ENCODE data around the gene FGB. TPM values are rescaled to one million over a fixed set of nuclear protein-coding genes. Genes with fewer than 3 reads are reported as not detected.

FGB gene
- total RNA-seq, 1 experiment from 2014 or later: 2.0 TPM

DNA sequence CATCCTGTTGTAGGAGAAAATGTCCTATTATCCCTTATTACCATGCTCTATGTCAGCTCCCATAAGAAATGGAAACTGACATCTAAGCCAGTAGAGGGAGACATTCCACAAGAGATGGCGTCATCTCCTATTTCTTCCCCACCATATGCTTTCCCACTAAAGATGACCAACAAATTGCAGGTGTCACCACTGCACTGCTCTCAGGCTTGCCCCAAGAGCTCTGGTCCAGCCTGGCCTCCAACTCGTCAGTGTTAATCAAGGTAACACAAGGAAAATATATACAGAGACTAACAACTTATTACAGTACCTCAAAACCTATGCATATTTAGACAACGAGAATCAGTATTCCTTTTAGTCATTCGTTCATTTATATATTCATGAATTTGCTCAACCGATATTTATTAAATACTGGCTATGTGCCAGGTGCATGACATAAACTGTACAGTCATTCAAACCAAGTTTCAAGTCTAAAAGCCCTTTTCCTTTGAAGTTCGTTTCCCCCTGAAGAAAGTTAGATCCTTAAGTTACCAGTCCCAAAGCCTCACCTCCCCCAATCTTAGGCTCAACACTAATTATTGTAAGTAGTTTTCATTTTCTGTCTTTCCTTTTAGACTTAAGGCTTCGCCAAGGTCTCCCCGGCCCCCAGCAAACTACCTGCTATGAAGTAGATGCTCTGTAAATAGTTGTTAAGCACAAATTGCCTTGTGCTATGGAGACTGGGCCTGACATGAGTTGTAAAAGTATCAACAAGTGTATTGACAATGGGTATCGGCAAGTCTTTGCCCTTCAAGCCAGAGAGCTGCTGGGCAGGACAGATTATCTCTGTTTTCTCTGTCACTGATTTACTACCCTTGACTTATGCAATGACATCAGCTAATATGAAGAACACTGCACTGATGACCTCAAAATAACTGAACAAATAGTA, 3.1 kb upstream of the FGB start:
- no peaks in the 10 kb centered on the region for H3K27me3 ChIP-seq (ENCODE audit: control insufficient read depth, insufficient read depth, low read length)
- CTCF ChIA-PET: interaction anchor here (0.8 to 1.6 kb wide), 2 partner anchors 9 to 59 kb away, joined by 3 to 10 read pairs; no protein-coding TSS in a partner anchor

DNA sequence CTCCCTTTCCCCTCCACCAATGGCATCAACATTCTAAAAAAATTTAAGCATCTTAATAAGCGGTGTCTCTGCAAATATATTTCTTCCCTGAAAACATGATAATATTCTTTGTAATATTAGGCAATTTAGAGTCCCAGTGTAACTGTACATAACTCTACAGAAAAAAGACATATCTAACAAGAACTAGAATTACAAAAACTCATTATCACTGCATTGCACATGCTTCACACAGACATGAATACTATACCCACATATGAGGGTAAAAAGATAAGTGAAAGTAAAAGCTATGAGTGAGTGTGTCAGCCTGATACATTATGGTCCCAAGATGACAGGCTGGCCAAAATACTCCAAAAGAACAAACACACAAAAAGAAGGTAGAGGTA, 2.4 kb upstream of the FGB start:
- Histone ChIP-seq H3K27me3 (ENCODE audit: control insufficient read depth, insufficient read depth, low read length) (no peaks in the 10 kb centered on the region), H3K4me3 (ENCODE audit: low read depth in 2 of 2, low read length in 2 of 2) (no peak overlapping the region), H3K36me3 (ENCODE audit: control insufficient read depth, insufficient read depth, low read length) (no peaks in the 10 kb centered on the region), H3K4me1 (ENCODE audit: control insufficient read depth, insufficient read depth, low read length) (no peaks in the 10 kb centered on the region), H3K27ac (ENCODE audit: low read length) (no peak overlapping the region), H3K9me3 (ENCODE audit: control insufficient read depth, insufficient read depth, low read depth, low read length) (no peaks in the 10 kb centered on the region)
- TF ChIP-seq POLR2AphosphoS5 (IDR thresholded peaks at IDR 0.05; ENCODE audit: low read depth, low read length) (no peak), TCF7L2 (IDR thresholded peaks at IDR 0.05; ENCODE audit: low read depth, low read length) (no peak), SIN3A (IDR thresholded peaks at IDR 0.05; ENCODE audit: borderline replicate concordance, insufficient read depth, low read depth, low read length) (no peak)
- TF ChIP-seq, protein P1, sequence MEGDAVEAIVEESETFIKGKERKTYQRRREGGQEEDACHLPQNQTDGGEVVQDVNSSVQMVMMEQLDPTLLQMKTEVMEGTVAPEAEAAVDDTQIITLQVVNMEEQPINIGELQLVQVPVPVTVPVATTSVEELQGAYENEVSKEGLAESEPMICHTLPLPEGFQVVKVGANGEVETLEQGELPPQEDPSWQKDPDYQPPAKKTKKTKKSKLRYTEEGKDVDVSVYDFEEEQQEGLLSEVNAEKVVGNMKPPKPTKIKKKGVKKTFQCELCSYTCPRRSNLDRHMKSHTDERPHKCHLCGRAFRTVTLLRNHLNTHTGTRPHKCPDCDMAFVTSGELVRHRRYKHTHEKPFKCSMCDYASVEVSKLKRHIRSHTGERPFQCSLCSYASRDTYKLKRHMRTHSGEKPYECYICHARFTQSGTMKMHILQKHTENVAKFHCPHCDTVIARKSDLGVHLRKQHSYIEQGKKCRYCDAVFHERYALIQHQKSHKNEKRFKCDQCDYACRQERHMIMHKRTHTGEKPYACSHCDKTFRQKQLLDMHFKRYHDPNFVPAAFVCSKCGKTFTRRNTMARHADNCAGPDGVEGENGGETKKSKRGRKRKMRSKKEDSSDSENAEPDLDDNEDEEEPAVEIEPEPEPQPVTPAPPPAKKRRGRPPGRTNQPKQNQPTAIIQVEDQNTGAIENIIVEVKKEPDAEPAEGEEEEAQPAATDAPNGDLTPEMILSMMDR (IDR thresholded peaks at IDR 0.05): no peak
- TF ChIP-seq, protein P2, sequence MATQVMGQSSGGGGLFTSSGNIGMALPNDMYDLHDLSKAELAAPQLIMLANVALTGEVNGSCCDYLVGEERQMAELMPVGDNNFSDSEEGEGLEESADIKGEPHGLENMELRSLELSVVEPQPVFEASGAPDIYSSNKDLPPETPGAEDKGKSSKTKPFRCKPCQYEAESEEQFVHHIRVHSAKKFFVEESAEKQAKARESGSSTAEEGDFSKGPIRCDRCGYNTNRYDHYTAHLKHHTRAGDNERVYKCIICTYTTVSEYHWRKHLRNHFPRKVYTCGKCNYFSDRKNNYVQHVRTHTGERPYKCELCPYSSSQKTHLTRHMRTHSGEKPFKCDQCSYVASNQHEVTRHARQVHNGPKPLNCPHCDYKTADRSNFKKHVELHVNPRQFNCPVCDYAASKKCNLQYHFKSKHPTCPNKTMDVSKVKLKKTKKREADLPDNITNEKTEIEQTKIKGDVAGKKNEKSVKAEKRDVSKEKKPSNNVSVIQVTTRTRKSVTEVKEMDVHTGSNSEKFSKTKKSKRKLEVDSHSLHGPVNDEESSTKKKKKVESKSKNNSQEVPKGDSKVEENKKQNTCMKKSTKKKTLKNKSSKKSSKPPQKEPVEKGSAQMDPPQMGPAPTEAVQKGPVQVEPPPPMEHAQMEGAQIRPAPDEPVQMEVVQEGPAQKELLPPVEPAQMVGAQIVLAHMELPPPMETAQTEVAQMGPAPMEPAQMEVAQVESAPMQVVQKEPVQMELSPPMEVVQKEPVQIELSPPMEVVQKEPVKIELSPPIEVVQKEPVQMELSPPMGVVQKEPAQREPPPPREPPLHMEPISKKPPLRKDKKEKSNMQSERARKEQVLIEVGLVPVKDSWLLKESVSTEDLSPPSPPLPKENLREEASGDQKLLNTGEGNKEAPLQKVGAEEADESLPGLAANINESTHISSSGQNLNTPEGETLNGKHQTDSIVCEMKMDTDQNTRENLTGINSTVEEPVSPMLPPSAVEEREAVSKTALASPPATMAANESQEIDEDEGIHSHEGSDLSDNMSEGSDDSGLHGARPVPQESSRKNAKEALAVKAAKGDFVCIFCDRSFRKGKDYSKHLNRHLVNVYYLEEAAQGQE (IDR thresholded peaks at IDR 0.05; ENCODE audit: insufficient read depth in 1 of 2, low read depth in 2 of 2, low read length in 1 of 2): no peak
- ChIA-PET POLR2A (no interaction called here), CTCF (no interaction called here)
- BruUV-seq (replicated peaks): no TSS peak
- ATAC-seq: no peak
- intact Hi-C loops (cut with micrococcal nuclease; ENCODE audit: unreplicated experiment) (no loop called here), in situ Hi-C loops (cut with HindIII; ENCODE audit: low pct_unique_long_range_greater_than_20kb, low sequenced_read_pairs) (no loop called here)
- DNase-seq (ENCODE audit: low read depth, low spot score): no peak

More for the DNA sequence above, 3.1 kb upstream of the FGB start:
- no peaks in the 10 kb centered on the region for H3K36me3 ChIP-seq (ENCODE audit: control insufficient read depth, insufficient read depth, low read length)
- POLR2A ChIA-PET: no interaction called here
- H3K4me1 ChIP-seq (ENCODE audit: control insufficient read depth, insufficient read depth, low read length): no peaks in the 10 kb centered on the region
- BruUV-seq (replicated peaks): no TSS peak
- no peak overlapping the region for H3K27ac ChIP-seq (ENCODE audit: low read length)
- H3K4me3 ChIP-seq (ENCODE audit: low read depth in 2 of 2, low read length in 2 of 2): no peak overlapping the region
- in situ Hi-C loops (cut with HindIII; ENCODE audit: low pct_unique_long_range_greater_than_20kb, low sequenced_read_pairs) (no loop called here), intact Hi-C loops (cut with micrococcal nuclease; ENCODE audit: unreplicated experiment) (loop anchor here (2.0 to 10.0 kb wide), 2 partner anchors 59 to 795 kb away; no protein-coding TSS in a partner anchor)
- ATAC-seq (peak; percentile 80), DNase-seq (ENCODE audit: low read depth, low spot score) (peak; percentile 24)
- TF ChIP-seq SIN3A (IDR thresholded peaks at IDR 0.05; ENCODE audit: borderline replicate concordance, insufficient read depth, low read depth, low read length): no peak
- TF ChIP-seq, protein P1 (IDR thresholded peaks at IDR 0.05): peak; percentile 65
- no peaks in the 10 kb centered on the region for H3K9me3 ChIP-seq (ENCODE audit: control insufficient read depth, insufficient read depth, low read depth, low read length)
